Neural cell (in vitro differentiated cells): Measurements from ENCODE around the gene GPRIN3. TPM values are rescaled to one million over a fixed set of nuclear protein-coding genes. Genes with fewer than 3 reads are reported as not detected.

Source experiments
- H2AFZ ChIP-seq: fragments of 200-600, 300-800 bp; sonication (generic), shearing (Covaris generic); 2 replicates; pipeline ENCODE4 v1.6.0; 2014; ENCODE audit warnings: low read depth, mild to moderate bottlenecking, antibody characterized with exemption, low read length, moderate library complexity
- H3F3A ChIP-seq: fragments of 200-600 bp; shearing (Covaris generic); 2 replicates; pipeline ENCODE4 v1.6.1; 2016; ENCODE audit warnings: mild to moderate bottlenecking, moderate library complexity, mixed read lengths, antibody characterized with exemption, low read length; ENCODE audit not compliant: insufficient read depth, poor library complexity, severe bottlenecking
- H3K27ac ChIP-seq: fragments of 200-600, 300-800 bp; sonication (generic), shearing (Covaris generic); 2 replicates; pipeline ENCODE4 v1.5.1; 2014; ENCODE audit warnings: mild to moderate bottlenecking, low read length, moderate library complexity
- H3K27me3 ChIP-seq: fragments of 300-800, 200-600 bp; sonication (generic), shearing (Covaris generic); 2 replicates; pipeline ENCODE4 v1.6.0; 2014; ENCODE audit warnings: mild to moderate bottlenecking, low read depth, low read length, moderate library complexity; ENCODE audit not compliant: insufficient read depth
- H3K36me3 ChIP-seq: fragments of 300-800, 200-600 bp; sonication (generic), shearing (Covaris generic); 2 replicates; pipeline ENCODE4 v1.5.1; 2014; ENCODE audit warnings: mild to moderate bottlenecking, antibody characterized with exemption, low read length, moderate library complexity; ENCODE audit not compliant: insufficient read depth
- H3K4me2 ChIP-seq: fragments of 300-800, 200-600 bp; sonication (generic), shearing (Covaris generic); 2 replicates; pipeline ENCODE4 v1.6.0; 2014; ENCODE audit warnings: mild to moderate bottlenecking, low read length
- H3K4me3 ChIP-seq: fragments of 300-800, 200-600 bp; sonication (generic), shearing (Covaris generic); 2 replicates; pipeline ENCODE4 v1.5.1; 2014; ENCODE audit warnings: mild to moderate bottlenecking, low read length, moderate library complexity
- H3K79me2 ChIP-seq: fragments of 200-600 bp; shearing (Covaris generic); replicated peaks from 2 replicates; pipeline ENCODE4 v1.6.0; 2014; ENCODE audit warnings: mild to moderate bottlenecking, low read length, moderate library complexity; ENCODE audit not compliant: insufficient read depth
- H3K9ac ChIP-seq: fragments of 300-800, 200-600 bp; sonication (generic), shearing (Covaris generic); 2 replicates; pipeline ENCODE4 v1.6.1; 2016; ENCODE audit warnings: mild to moderate bottlenecking, low read length, mixed read lengths
- H3K9me2 ChIP-seq: fragments of 200-600 bp; shearing (Covaris generic); 2 replicates; pipeline ENCODE4 v1.6.1; 2016; ENCODE audit warnings: mild to moderate bottlenecking, low read length, mixed read lengths; ENCODE audit not compliant: insufficient read depth
- H3K9me3 ChIP-seq: fragments of 200-600, 300-800 bp; sonication (generic), shearing (Covaris generic); 2 replicates; pipeline ENCODE4 v1.6.1; 2016; ENCODE audit warnings: mild to moderate bottlenecking, mixed run types, low read length, moderate library complexity, mixed read lengths
- H4K20me1 ChIP-seq: fragments of 200-600 bp; shearing (Covaris generic); 2 replicates; pipeline ENCODE4 v1.6.1; 2016; ENCODE audit warnings: mild to moderate bottlenecking, mixed run types; ENCODE audit not compliant: insufficient read depth
- EP300 ChIP-seq: fragments of 450-650 bp; conservative IDR thresholded peaks from 2 replicates; pipeline ENCODE4 v1.6.1; 2014; ENCODE audit warnings: antibody characterized with exemption, mild to moderate bottlenecking, moderate library complexity; ENCODE audit not compliant: poor library complexity, severe bottlenecking
- EZH2 ChIP-seq: fragments of 200-600, 300-800 bp; shearing (Covaris generic), sonication (generic); IDR thresholded peaks from 2 replicates; pipeline ENCODE4 v1.6.1; 2014; ENCODE audit warnings: antibody characterized with exemption, low read length, borderline replicate concordance, mild to moderate bottlenecking; ENCODE audit not compliant: insufficient read depth, poor library complexity, severe bottlenecking
- MXI1 ChIP-seq: fragments of 450-650 bp; conservative IDR thresholded peaks from 2 replicates; pipeline ENCODE4 v1.6.1; 2014; ENCODE audit warnings: antibody characterized with exemption, mild to moderate bottlenecking; ENCODE audit not compliant: poor library complexity, severe bottlenecking
- POLR2AphosphoS5 ChIP-seq: IDR thresholded peaks from 2 replicates; pipeline ENCODE4 v1.6.1; 2012
- RAD21 ChIP-seq: fragments of 450-650 bp; conservative IDR thresholded peaks from 2 replicates; pipeline ENCODE4 v1.6.1; 2014; ENCODE audit warnings: antibody characterized with exemption, mild to moderate bottlenecking, moderate library complexity
- SMC3 ChIP-seq: fragments of 450-650 bp; conservative IDR thresholded peaks from 2 replicates; pipeline ENCODE4 v1.6.1; 2014; ENCODE audit warnings: antibody characterized with exemption, mild to moderate bottlenecking, moderate library complexity; ENCODE audit not compliant: poor library complexity
- TAF1 ChIP-seq: IDR thresholded peaks from 2 replicates; pipeline ENCODE4 v1.6.1; 2012; ENCODE audit warnings: low read depth
- polyA plus RNA-seq: library from polyadenylated mRNA; depleted of rRNA; stranded (reverse); fragments of >200 nt; gene quantifications from 2 replicates; pipeline ENCODE4 v1.2.3, GENCODE V29; 2014
- TF ChIP-seq, protein P1 (sequence below): IDR thresholded peaks from 2 replicates; pipeline ENCODE4 v1.6.1; 2012; ENCODE audit warnings: borderline replicate concordance
- TF ChIP-seq, protein P2 (sequence below): fragments of 450-650 bp; IDR thresholded peaks from 2 replicates; pipeline ENCODE4 v1.5.1; 2014; ENCODE audit warnings: antibody characterized with exemption, mild to moderate bottlenecking, moderate library complexity; ENCODE audit not compliant: poor library complexity, severe bottlenecking

GPRIN3 gene
- polyA plus RNA-seq, 1 donor from 2014 or later, result 7.0 TPM

DNA sequence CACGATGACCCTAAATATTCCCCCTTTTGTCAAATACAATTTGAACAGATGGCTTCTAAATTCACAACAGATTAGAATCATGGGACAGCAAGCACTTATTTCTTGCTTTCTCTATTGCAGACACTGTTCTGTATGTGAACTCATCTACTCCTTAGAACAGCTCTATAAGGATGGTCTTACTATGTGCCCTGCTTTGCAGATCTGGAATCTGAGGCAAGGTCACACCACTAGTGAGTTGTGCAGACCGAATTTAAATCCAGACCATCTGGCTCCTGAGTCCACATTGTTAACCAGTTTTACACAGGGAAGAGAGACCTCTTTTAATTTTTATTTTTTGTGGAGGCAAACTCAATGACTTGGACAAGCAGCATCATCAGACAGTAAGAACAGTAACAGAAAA lies 50.2 kb downstream of the GPRIN3 start:
- H3K27me3 ChIP-seq, result no peaks in the 10 kb centered on the region
- no peaks in the 10 kb centered on the region for H3F3A ChIP-seq
- no peaks in the 10 kb centered on the region for H3K36me3 ChIP-seq
- H3K4me3 ChIP-seq, result no peak overlapping the region
- no peak for TF ChIP-seq EZH2
- no peak for TF ChIP-seq SMC3
- TF ChIP-seq, protein P1, sequence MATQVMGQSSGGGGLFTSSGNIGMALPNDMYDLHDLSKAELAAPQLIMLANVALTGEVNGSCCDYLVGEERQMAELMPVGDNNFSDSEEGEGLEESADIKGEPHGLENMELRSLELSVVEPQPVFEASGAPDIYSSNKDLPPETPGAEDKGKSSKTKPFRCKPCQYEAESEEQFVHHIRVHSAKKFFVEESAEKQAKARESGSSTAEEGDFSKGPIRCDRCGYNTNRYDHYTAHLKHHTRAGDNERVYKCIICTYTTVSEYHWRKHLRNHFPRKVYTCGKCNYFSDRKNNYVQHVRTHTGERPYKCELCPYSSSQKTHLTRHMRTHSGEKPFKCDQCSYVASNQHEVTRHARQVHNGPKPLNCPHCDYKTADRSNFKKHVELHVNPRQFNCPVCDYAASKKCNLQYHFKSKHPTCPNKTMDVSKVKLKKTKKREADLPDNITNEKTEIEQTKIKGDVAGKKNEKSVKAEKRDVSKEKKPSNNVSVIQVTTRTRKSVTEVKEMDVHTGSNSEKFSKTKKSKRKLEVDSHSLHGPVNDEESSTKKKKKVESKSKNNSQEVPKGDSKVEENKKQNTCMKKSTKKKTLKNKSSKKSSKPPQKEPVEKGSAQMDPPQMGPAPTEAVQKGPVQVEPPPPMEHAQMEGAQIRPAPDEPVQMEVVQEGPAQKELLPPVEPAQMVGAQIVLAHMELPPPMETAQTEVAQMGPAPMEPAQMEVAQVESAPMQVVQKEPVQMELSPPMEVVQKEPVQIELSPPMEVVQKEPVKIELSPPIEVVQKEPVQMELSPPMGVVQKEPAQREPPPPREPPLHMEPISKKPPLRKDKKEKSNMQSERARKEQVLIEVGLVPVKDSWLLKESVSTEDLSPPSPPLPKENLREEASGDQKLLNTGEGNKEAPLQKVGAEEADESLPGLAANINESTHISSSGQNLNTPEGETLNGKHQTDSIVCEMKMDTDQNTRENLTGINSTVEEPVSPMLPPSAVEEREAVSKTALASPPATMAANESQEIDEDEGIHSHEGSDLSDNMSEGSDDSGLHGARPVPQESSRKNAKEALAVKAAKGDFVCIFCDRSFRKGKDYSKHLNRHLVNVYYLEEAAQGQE, result no peak
- no peak for TF ChIP-seq RAD21
- no peak for TF ChIP-seq MXI1
- no peak for TF ChIP-seq POLR2AphosphoS5
- TF ChIP-seq, protein P2, sequence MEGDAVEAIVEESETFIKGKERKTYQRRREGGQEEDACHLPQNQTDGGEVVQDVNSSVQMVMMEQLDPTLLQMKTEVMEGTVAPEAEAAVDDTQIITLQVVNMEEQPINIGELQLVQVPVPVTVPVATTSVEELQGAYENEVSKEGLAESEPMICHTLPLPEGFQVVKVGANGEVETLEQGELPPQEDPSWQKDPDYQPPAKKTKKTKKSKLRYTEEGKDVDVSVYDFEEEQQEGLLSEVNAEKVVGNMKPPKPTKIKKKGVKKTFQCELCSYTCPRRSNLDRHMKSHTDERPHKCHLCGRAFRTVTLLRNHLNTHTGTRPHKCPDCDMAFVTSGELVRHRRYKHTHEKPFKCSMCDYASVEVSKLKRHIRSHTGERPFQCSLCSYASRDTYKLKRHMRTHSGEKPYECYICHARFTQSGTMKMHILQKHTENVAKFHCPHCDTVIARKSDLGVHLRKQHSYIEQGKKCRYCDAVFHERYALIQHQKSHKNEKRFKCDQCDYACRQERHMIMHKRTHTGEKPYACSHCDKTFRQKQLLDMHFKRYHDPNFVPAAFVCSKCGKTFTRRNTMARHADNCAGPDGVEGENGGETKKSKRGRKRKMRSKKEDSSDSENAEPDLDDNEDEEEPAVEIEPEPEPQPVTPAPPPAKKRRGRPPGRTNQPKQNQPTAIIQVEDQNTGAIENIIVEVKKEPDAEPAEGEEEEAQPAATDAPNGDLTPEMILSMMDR, result no peak
- no peak for TF ChIP-seq TAF1
- no peak for TF ChIP-seq EP300
- H3K4me2 ChIP-seq, result no peak overlapping the region
- H3K27ac ChIP-seq, result no peak overlapping the region
- H4K20me1 ChIP-seq, result no peaks in the 10 kb centered on the region
- H3K79me2 ChIP-seq, result no peaks in the 10 kb centered on the region
- H3K9ac ChIP-seq, result no peak overlapping the region
- no peak overlapping the region for H2AFZ ChIP-seq
- no peaks in the 10 kb centered on the region for H3K9me3 ChIP-seq
- H3K9me2 ChIP-seq, result no peaks in the 10 kb centered on the region

DNA sequence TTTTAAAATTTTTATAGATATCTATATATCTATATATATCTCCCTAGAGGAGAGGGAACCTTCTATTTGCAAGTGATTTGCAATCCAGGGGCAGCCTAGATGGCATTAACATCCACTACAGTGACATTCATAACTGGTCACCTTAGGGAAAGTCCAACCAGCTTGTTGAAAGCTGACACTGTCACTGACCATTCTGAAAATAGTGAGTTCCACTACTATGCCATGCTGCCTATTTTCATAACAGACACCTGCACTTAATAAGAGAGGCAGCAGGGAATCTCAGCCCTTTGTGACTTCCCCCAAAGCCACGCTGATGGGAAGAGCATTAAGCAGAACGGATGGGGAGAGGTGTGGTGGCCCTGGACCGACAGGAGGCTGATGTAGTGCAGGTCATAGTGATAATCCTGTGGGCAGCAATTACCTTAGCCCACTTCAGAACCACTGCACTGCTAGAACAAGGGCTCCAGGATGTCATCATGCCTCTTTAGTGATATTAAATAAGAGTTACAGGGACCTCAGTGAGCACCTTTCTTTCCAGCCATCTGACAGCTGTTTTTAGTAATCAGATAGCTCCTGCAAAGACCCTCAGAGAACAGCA lies 51.3 kb downstream of the GPRIN3 start:
- no peaks in the 10 kb centered on the region for H4K20me1 ChIP-seq
- H3F3A ChIP-seq, result no peaks in the 10 kb centered on the region
- no peak overlapping the region for H3K27ac ChIP-seq
- TF ChIP-seq POLR2AphosphoS5, result no peak
- TF ChIP-seq, protein P2, result no peak
- no peak for TF ChIP-seq RAD21
- TF ChIP-seq, protein P1, result no peak
- TF ChIP-seq TAF1, result no peak
- TF ChIP-seq EZH2, result no peak
- TF ChIP-seq MXI1, result no peak
- no peak for TF ChIP-seq SMC3
- no peak for TF ChIP-seq EP300
- H2AFZ ChIP-seq, result no peak overlapping the region
- no peaks in the 10 kb centered on the region for H3K9me2 ChIP-seq
- H3K9me3 ChIP-seq, result no peaks in the 10 kb centered on the region
- H3K36me3 ChIP-seq, result no peaks in the 10 kb centered on the region
- no peak overlapping the region for H3K4me2 ChIP-seq
- no peaks in the 10 kb centered on the region for H3K27me3 ChIP-seq
- H3K4me3 ChIP-seq, result no peak overlapping the region
- no peak overlapping the region for H3K9ac ChIP-seq
- no peaks in the 10 kb centered on the region for H3K79me2 ChIP-seq
